Neural cell (in vitro differentiated cells): Measurements from ENCODE around the gene ERBB4.

Source experiments
- CTCF ChIP-seq: fragments of 450-650 bp; IDR thresholded peaks from 2 replicates; pipeline ENCODE4 v1.5.1; 2014; ENCODE audit warnings: antibody characterized with exemption, mild to moderate bottlenecking, moderate library complexity; ENCODE audit not compliant: poor library complexity, severe bottlenecking
- EZH2 ChIP-seq: fragments of 200-600, 300-800 bp; shearing (Covaris generic), sonication (generic); IDR thresholded peaks from 2 replicates; pipeline ENCODE4 v1.6.1; 2014; ENCODE audit warnings: antibody characterized with exemption, low read length, borderline replicate concordance, mild to moderate bottlenecking; ENCODE audit not compliant: insufficient read depth, poor library complexity, severe bottlenecking
- MXI1 ChIP-seq: fragments of 450-650 bp; conservative IDR thresholded peaks from 2 replicates; pipeline ENCODE4 v1.6.1; 2014; ENCODE audit warnings: antibody characterized with exemption, mild to moderate bottlenecking; ENCODE audit not compliant: poor library complexity, severe bottlenecking
- RAD21 ChIP-seq: fragments of 450-650 bp; conservative IDR thresholded peaks from 2 replicates; pipeline ENCODE4 v1.6.1; 2014; ENCODE audit warnings: antibody characterized with exemption, mild to moderate bottlenecking, moderate library complexity
- REST ChIP-seq: IDR thresholded peaks from 2 replicates; pipeline ENCODE4 v1.6.1; 2012; ENCODE audit warnings: borderline replicate concordance
- TAF1 ChIP-seq: IDR thresholded peaks from 2 replicates; pipeline ENCODE4 v1.6.1; 2012; ENCODE audit warnings: low read depth

- TF ChIP-seq CTCF (no peak), RAD21 (no peak), MXI1 (no peak), EZH2 (no peak), TAF1 (no peak), REST (no peak)
Observed at GRCh38 chr2:212119591-212119990, 419.0 kb downstream of the ERBB4 start.
